Ramos (cell line): Measurements from ENCODE around the gene PLEKHA7.

Source experiments
- in situ Hi-C: fragments of 300-500 bp; cut with MboI; formaldehyde crosslinking; loops from one replicate; pipeline ENCODE4 v1.14.3; 2022; ENCODE audit warnings: low sequenced_read_pairs; ENCODE audit not compliant: unreplicated experiment

The PLEKHA7 gene

DNA sequence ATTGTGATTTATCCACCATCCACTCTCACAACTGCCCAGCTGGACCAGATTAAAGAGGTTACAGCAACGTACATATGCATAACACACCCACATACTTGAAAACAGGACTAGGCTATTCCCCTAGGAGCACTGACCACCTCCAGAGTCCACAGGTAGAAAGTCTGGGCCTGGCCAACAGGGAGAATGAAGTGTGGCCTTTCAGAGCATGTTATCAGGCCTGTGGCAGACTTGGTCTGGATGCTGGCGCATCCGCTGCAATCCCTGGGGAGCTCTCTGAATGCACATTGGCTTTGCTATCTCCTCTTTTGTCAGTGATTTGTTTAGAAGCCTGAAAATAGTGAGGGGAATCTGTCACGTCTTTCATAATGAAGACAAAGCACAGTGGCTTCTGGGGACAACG, 189.1 kb downstream of the PLEKHA7 start:
- in situ Hi-C loops: loop anchor here (10.0 kb wide), 1 partner anchor 240 kb away; no protein-coding TSS in a partner anchor

DNA sequence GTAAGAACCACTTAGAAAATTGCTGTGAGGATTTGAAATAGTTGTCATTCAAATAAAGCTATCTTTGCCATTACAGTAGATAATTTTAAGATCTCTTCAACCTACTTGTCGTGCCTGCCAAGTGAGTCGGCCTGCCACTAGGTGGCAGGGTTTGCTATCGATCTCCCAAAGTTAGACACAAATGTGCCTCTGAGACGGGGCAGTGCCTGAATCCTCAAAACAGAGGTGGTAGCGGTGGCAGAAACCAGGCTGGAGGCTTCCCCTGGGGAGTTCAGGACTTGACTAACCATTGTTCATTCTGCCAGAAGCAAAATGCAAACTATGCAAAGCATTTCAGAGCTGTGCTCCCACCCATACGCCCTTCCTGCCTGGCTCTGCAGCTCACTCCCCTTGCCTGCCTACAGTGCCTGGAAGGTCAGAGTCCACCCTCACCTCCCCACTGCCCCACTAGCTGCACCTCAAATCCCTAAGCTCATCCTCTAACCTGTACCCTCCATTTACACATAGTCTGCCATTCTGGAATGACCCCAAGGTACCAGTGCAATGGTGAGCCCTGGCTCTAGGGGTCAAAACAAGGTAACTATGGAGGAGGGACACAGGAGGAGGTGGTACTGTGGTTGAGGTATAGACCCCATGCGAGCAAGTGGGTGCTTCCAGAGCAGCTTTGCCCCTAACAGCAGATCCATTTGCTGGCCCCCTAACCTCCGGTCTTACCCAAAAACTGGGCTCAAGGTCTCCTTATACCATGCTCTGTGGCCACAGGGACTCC, 193.7 kb downstream of the PLEKHA7 start:
- in situ Hi-C loops: loop anchor here (10.0 kb wide), 1 partner anchor 244 kb away; no protein-coding TSS in a partner anchor

DNA sequence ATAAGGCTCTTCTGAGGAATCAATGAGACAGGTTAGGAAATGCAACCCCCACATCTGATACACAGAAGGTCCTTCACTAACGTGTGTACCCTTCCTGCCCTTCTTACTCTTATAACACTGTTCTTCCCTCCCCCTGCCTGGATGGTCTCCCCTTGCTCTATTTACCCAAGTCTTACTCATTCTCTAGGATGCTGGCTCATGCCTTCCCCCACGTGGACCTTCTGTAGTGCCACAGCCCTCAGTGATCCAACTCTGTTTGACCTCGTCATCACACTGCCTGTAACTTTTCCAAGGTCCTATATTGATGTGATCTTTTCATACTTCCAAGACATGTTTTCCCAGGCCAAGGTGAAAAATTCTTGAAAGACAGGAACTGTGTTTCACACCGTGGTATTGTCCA, 195.9 kb downstream of the PLEKHA7 start:
- in situ Hi-C loops: no loop called here

GRCh38 chr11:16817351-16817750, 196.9 kb downstream of the PLEKHA7 start:
- in situ Hi-C loops: no loop called here

DNA sequence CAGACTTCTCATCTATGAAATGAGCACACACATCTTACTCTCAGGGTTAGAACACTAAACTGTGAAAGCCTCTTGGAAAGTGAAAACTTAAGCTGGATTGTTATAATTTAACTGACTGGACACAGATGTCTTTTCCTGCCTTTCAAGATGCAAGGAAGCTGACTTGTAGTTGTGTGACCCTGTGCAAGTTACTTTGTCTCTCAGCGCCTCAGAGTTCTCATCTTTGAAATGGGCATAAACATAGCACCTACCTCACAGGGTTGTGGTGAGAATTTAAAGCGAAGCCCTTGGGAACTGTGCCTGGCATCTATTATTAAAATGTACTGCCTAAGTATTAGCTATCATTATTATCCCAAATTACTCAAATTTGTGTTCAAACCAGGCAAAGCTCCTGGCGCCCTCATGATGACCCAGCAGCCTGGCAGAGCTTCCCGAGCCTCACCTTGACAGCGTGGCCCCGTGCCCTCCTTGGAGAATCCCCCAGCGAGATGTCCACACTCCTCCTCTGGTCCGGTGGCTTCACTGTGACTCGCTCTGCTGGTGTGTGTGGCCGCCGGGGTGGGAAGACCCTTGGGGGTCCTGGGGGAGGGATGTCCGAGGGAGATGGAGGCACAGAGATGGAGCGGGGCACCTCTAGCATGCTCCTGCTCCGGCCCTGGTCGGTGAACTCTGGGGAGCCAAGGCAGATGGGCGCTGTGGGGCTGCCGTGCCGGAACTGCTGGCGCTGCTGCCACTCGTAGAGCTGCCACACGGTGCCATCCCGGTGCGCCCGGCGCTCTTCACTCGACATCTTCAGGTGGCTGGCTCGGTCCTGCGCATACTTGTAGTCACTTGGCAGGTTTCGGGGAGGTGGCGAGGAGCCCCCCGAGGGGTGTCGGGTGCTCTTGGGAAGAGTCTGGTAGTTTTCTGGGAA, 197.6 kb downstream of the PLEKHA7 start:
- in situ Hi-C loops: no loop called here

GRCh38 chr11:16815047-16815767, 199.0 kb downstream of the PLEKHA7 start:
- in situ Hi-C loops: no loop called here

DNA sequence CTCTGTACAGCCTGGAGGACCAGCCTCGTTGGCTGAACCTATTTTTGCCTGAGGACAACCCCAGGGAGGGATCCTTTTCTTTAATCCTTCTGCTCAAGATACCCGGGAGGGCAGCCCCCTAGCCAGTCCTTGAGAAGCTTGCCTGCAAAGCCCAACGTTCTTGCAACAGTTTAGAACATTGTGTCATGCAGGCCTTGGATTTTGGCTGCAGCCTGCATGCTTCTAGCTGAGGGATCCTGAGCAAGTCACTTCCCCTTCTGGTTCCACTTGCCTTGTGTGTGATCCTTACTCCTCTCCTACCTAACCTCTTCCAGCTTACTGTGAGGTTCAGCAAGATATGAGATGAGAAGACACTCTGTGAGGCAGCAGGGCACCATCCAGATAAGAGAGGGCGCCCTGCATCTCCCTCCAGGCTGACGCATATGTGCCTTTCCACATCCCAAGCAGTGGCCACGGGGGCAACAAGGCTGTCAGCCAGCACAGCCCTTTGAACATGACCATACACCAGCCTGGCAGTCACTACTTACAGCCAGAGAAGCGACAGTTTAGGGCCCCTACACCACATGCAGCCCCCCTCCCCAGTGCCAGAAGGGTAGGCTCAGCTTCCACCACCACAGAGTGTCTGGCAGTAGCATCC, 199.7 kb downstream of the PLEKHA7 start:
- in situ Hi-C loops: no loop called here

GRCh38 chr11:16813126-16813525, 201.1 kb downstream of the PLEKHA7 start:
- in situ Hi-C loops: no loop called here

- in situ Hi-C loops: no loop called here
These were observed 201.9 kb downstream of the PLEKHA7 start for GRCh38 chr11:16812274-16812673.

- in situ Hi-C loops: no loop called here
These were observed 202.8 kb downstream of the PLEKHA7 start for GRCh38 chr11:16811136-16812020.

GRCh38 chr11:16809886-16810668, 204.1 kb downstream of the PLEKHA7 start:
- in situ Hi-C loops: no loop called here

- in situ Hi-C loops: no loop called here
These were observed 206.9 kb downstream of the PLEKHA7 start for GRCh38 chr11:16807306-16807705.

- in situ Hi-C loops: no loop called here
These were observed 207.4 kb downstream of the PLEKHA7 start for GRCh38 chr11:16806791-16807190.

- in situ Hi-C loops: no loop called here
These were observed 208.3 kb downstream of the PLEKHA7 start for GRCh38 chr11:16805938-16806337.

DNA sequence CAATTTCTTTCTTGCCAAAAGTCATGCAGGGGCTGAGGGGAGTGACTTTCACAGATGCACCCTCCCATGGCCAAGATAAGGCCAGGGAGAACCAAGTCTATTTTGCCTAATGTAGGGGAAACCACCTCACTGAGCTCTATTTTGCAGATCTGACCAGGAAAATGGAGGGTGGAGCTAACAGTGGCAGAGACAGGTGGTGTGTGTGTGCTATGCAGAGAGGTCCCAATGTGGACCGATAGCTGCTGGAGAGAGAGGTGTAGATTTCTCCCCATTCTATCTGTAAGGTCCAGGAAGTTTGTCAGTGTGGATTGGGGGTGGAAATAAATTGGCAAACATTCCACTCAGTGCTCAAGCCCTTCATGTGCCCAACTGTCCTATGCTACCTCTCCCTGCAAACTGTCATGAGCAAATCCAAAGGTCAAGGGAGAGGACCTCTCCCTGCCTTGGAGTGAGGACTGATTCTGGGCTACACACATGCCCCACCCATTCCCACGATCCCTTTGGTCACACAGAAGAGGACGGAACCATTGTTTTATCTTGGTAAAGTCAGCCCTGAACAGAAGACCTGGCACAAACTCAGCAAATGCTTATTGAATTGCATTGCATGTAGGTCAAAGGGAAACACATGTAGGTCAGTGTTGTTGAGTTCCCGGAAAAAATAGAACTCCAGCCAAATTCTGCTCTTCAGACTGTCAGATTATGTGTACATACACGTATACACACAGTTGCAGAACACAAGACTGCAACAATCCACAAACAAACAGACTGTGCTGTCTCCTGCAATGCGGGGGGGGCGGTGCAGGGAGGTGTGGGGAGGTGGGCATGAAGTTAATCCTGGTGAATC, 209.9 kb downstream of the PLEKHA7 start:
- in situ Hi-C loops: no loop called here

DNA sequence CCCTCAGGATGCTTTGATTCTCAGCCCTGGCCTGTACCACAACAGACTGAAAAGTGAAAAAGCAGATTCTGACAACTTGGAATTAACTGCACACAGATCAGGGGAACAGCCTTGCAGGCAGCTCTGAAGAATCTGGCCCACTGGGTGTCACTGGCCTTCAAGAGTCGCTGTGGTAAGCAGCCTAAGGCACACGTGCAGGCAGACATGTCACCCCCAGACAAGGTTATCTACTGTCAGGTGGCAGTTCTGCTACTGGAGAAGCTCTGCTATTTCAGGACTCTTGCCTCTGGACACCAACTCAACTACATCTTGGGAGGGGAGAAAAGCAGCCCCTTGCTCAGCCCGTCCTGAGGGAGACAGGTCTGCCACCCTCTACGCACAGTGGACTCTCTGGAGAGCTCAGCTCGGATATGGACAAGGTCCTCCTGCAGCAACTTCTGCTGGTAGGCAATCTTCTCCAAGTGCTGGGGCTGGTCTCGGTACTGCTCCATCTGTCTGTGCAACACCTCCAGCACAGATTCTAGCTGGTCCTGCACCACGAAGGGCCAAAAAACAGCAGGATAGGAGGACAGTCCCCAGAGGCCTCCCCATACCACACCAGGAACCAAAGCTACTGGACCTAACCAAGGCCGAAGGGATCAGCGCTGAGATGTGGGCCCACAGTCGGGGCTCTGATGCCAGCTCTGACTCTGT, 212.8 kb downstream of the PLEKHA7 start:
- in situ Hi-C loops: no loop called here

DNA sequence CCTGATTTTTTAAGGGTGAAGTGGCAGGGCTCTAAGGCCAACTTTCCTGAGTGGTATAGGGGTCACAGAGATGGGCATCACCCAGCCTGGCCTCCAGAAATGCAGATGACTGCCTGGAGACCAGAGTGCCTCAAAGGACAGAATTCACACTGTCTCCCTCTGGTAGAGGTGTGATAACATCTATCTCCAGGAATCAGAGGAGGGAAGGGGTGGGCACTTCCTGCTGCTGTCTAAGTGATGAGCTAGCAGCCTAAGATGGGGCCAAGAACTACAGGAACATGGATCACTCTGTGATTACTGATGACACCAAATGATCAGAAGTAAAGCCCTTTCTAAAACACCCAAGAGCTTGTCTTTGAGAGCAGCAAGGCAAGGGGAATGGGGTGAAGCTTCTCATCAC, 213.8 kb downstream of the PLEKHA7 start:
- in situ Hi-C loops: no loop called here
